ENCODE data around the gene ADAMTS18.

Gene ADAMTS18

DNA sequence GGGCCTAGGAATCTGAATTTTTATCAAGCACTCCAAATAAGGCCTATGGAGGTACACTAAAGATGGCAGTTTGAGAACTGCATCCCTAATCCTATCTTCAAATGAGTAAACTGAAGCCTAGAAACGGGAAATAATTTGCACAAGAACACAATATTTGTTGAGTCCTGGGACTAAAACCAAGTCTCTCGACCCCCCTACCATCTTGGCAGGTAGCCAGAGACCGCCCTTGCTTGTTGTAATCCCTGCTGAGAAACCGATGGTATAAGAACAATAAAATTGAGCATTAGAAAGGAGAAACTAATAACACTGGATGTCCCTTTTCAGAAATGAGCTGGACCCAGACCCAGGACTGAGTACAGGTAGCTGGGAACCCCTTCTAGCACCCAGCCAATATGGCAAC, 24.4 kb downstream of the ADAMTS18 start:
- Histone ChIP-seq H3K4me1 (ENCODE audit: control insufficient read depth, insufficient read depth, low read length) (no peaks in the 10 kb centered on the region), H3K9ac (ENCODE audit: low read depth, low read length) (no peak overlapping the region), H3K27me3 (ENCODE audit: control insufficient read depth, insufficient read depth, low read length) (no peaks in the 10 kb centered on the region), H3K27ac (ENCODE audit: low read depth, low read length) (no peak overlapping the region), H3K4me3 (ENCODE audit: low read depth, low read length) (no peak overlapping the region), H3K36me3 (ENCODE audit: control insufficient read depth, insufficient read depth, low read length) (no peaks in the 10 kb centered on the region), H3K9me3 (ENCODE audit: control insufficient read depth, insufficient read depth, low read length) (no peaks in the 10 kb centered on the region)

DNA sequence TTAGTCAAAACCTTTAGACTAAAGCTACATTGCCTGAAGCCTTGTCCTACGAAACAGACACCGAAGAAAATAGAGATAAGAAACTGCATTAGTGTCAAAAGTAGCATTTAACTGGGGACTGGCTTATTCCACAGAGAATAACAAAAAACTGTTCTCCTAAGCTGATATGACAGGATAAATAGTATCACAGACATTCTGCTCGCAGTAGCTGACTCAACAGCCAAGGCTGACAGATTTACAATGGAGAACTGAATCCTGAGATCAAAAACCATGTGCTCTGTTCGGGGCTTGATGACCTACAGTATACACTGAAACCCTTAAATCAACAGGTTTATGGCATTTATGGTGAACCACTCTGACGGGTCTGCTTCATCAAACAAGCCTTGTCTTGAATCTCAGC, 25.5 kb downstream of the ADAMTS18 start:
- H3K9me3 ChIP-seq (ENCODE audit: control insufficient read depth, insufficient read depth, low read length) = no peaks in the 10 kb centered on the region

DNA sequence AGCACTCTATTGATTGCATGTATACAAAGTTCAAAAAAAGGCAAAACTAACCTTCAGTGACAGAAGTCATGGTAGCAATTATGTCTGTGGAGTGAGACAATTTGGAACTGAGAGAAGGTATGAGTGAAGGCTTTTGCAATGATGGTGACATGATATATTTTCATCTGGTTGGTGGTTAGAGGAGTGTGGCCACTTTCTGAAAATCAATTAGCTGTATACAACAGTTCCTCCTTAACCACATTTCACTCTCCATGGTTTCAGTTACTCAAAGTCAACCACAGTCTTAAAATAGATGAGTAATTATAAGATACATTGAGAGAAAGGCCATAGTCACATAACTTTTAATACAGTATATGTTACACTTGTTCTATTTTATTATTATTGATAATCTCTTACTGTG, 26.2 kb downstream of the ADAMTS18 start:
- no peaks in the 10 kb centered on the region for H3K27me3 ChIP-seq (ENCODE audit: control insufficient read depth, insufficient read depth, low read length)
- H3K9me3 ChIP-seq (ENCODE audit: control insufficient read depth, insufficient read depth, low read length) = no peaks in the 10 kb centered on the region
- H3K4me3 ChIP-seq (ENCODE audit: low read depth, low read length) = no peak overlapping the region
- H3K27ac ChIP-seq (ENCODE audit: low read depth, low read length) = no peak overlapping the region
- H3K9ac ChIP-seq (ENCODE audit: low read depth, low read length) = no peak overlapping the region
- peaks cover 5% of the 10 kb centered on the region for H3K4me1 ChIP-seq (ENCODE audit: control insufficient read depth, insufficient read depth, low read length)
- no peaks in the 10 kb centered on the region for H3K36me3 ChIP-seq (ENCODE audit: control insufficient read depth, insufficient read depth, low read length)

More for the DNA sequence above, 25.5 kb downstream of the ADAMTS18 start:
- Histone ChIP-seq H3K9ac (ENCODE audit: low read depth, low read length) (no peak overlapping the region), H3K4me3 (ENCODE audit: low read depth, low read length) (no peak overlapping the region), H3K4me1 (ENCODE audit: control insufficient read depth, insufficient read depth, low read length) (peaks cover 3% of the 10 kb centered on the region; the same call in 1 of the 2 replicates), H3K36me3 (ENCODE audit: control insufficient read depth, insufficient read depth, low read length) (no peaks in the 10 kb centered on the region), H3K27me3 (ENCODE audit: control insufficient read depth, insufficient read depth, low read length) (no peaks in the 10 kb centered on the region), H3K27ac (ENCODE audit: low read depth, low read length) (no peak overlapping the region)

DNA sequence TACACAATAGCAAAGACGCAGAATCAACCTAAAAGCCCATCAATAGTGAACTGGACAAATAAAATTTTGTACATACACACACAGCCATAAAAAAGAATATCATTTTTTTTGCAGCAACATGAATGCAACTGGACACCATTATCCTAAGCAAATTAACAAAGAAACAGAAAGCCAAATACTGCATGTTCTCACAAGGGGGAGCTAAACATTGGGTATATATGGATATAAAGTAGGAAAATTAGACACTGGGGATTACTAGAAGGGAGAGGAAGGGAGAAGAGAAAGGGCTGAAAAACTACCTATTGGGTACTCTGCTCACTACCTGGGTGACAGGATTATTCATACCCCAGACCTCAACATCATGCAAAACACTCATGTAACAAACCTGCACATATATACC, 28.2 kb downstream of the ADAMTS18 start:
- Histone ChIP-seq H3K4me3 (ENCODE audit: low read depth, low read length) (no peak overlapping the region), H3K9me3 (ENCODE audit: control insufficient read depth, insufficient read depth, low read length) (no peaks in the 10 kb centered on the region), H3K4me1 (ENCODE audit: control insufficient read depth, insufficient read depth, low read length) (peaks cover 9% of the 10 kb centered on the region), H3K9ac (ENCODE audit: low read depth, low read length) (no peak overlapping the region), H3K36me3 (ENCODE audit: control insufficient read depth, insufficient read depth, low read length) (no peaks in the 10 kb centered on the region), H3K27ac (ENCODE audit: low read depth, low read length) (no peak overlapping the region), H3K27me3 (ENCODE audit: control insufficient read depth, insufficient read depth, low read length) (no peaks in the 10 kb centered on the region)

DNA sequence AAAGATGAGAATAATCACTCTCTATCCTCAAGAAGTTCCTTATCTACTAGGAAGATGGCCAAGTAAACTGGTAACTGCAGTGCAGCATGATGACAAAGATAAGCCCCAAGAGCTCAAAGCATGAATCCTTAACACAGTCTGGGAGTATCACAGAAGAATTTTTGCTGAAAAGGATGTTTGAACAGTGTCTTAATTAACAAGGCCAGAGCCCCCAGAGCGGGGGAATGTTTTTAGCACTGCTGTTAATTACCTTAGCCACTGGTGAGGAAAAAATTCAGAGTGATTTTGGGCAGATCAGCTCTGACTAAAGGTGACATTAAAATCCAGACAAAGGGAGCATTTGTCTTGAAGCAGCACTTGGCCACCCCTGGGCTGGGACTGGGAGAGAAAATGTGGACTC, 30.1 kb downstream of the ADAMTS18 start:
- no peaks in the 10 kb centered on the region for H3K36me3 ChIP-seq (ENCODE audit: control insufficient read depth, insufficient read depth, low read length)
- H3K9me3 ChIP-seq (ENCODE audit: control insufficient read depth, insufficient read depth, low read length) = no peaks in the 10 kb centered on the region
- H3K9ac ChIP-seq (ENCODE audit: low read depth, low read length) = no peak overlapping the region
- no peak overlapping the region for H3K27ac ChIP-seq (ENCODE audit: low read depth, low read length)
- no peak overlapping the region for H3K4me3 ChIP-seq (ENCODE audit: low read depth, low read length)
- peaks cover 9% of the 10 kb centered on the region for H3K4me1 ChIP-seq (ENCODE audit: control insufficient read depth, insufficient read depth, low read length)
- H3K27me3 ChIP-seq (ENCODE audit: control insufficient read depth, insufficient read depth, low read length) = no peaks in the 10 kb centered on the region

DNA sequence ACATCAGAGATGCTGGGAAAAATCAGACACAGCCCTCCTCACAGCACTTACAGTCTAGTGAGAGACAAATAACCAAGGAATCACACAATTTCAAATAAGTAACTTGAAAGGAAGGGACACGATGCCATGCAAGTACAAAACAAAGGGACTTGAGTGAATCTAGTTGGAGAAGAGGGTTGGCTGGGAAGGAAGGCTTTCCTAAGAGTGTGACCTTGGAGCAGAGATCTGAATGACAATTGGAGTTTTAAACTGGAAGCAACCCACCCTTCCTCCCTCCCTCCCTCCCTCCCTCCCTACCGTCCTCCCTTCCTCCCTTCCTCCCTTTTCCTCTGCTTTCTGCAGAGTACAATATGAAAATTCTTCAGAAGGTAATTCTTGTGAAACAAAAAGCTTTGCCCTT, 31.1 kb downstream of the ADAMTS18 start:
- Histone ChIP-seq H3K9me3 (ENCODE audit: control insufficient read depth, insufficient read depth, low read length) (no peaks in the 10 kb centered on the region), H3K4me1 (ENCODE audit: control insufficient read depth, insufficient read depth, low read length) (peaks cover 10% of the 10 kb centered on the region), H3K27ac (ENCODE audit: low read depth, low read length) (no peak overlapping the region), H3K9ac (ENCODE audit: low read depth, low read length) (no peak overlapping the region), H3K4me3 (ENCODE audit: low read depth, low read length) (no peak overlapping the region), H3K27me3 (ENCODE audit: control insufficient read depth, insufficient read depth, low read length) (no peaks in the 10 kb centered on the region), H3K36me3 (ENCODE audit: control insufficient read depth, insufficient read depth, low read length) (no peaks in the 10 kb centered on the region)

DNA sequence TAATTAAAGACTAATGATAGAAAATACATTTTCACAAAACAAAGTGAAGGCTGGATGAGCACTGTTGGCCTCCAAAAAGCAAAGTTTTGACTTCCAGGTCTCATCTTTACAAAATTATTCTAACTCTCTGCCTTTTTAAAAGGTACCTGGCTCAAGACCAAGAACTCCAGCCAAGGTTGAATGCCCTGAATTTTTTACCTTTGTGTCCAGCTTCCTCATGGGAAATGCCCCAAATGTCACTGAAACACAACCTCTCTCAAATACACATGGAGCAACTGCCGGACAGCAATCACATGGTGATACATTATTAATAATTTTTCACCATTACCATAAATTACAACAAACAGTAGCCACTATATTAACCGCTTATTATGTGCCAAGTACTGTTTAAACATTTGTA, 32.2 kb downstream of the ADAMTS18 start:
- Histone ChIP-seq H3K36me3 (ENCODE audit: control insufficient read depth, insufficient read depth, low read length) (no peaks in the 10 kb centered on the region), H3K9ac (ENCODE audit: low read depth, low read length) (no peak overlapping the region), H3K9me3 (ENCODE audit: control insufficient read depth, insufficient read depth, low read length) (no peaks in the 10 kb centered on the region), H3K27me3 (ENCODE audit: control insufficient read depth, insufficient read depth, low read length) (no peaks in the 10 kb centered on the region), H3K4me3 (ENCODE audit: low read depth, low read length) (no peak overlapping the region), H3K4me1 (ENCODE audit: control insufficient read depth, insufficient read depth, low read length) (peaks cover 16% of the 10 kb centered on the region), H3K27ac (ENCODE audit: low read depth, low read length) (no peak overlapping the region)

DNA sequence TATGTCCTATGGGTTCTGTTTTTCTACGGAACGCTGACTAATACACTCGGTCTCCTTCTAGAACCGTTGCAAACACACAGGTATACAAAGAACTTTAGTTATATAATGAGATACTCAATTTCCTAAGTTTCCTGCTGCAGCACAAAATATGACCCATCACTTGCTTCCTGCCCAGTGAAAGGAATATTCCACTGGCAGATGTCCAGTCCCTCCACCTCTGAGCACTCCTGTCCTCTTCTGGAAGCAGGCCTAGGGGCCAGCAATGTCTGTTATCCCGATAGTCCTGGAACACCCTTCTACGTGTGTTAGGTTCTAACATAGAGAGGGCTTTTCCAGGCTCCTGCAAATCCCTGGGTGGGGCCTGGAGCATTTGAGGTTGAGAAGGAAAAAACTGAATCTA, 32.7 kb downstream of the ADAMTS18 start:
- no peaks in the 10 kb centered on the region for H3K27me3 ChIP-seq (ENCODE audit: control insufficient read depth, insufficient read depth, low read length)
- no peaks in the 10 kb centered on the region for H3K36me3 ChIP-seq (ENCODE audit: control insufficient read depth, insufficient read depth, low read length)
- no peak overlapping the region for H3K27ac ChIP-seq (ENCODE audit: low read depth, low read length)
- no peak overlapping the region for H3K4me3 ChIP-seq (ENCODE audit: low read depth, low read length)
- H3K9ac ChIP-seq (ENCODE audit: low read depth, low read length) = no peak overlapping the region
- peaks cover 16% of the 10 kb centered on the region for H3K4me1 ChIP-seq (ENCODE audit: control insufficient read depth, insufficient read depth, low read length)
- H3K9me3 ChIP-seq (ENCODE audit: control insufficient read depth, insufficient read depth, low read length) = no peaks in the 10 kb centered on the region

DNA sequence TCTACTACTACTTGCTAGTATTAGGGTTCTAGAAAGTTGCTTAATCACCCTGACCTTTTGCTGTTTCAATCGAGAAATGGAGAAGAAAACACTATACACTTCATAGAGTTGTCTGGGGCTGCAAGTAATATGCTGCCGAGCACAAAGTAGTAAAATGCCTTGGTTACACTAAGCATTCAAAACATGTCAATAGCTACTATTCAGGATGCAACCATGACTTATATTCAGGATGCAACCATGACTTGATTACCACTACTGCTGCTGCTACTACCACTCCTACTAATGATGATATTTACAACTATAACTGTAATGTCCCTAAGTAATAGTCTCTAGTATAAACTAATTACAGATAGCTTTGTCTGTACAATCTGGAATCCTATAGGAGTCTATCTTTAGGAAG, 35.3 kb downstream of the ADAMTS18 start:
- Histone ChIP-seq H3K4me3 (ENCODE audit: low read depth, low read length) (no peak overlapping the region), H3K36me3 (ENCODE audit: control insufficient read depth, insufficient read depth, low read length) (no peaks in the 10 kb centered on the region), H3K4me1 (ENCODE audit: control insufficient read depth, insufficient read depth, low read length) (peaks cover 15% of the 10 kb centered on the region), H3K9ac (ENCODE audit: low read depth, low read length) (no peak overlapping the region), H3K27me3 (ENCODE audit: control insufficient read depth, insufficient read depth, low read length) (no peaks in the 10 kb centered on the region), H3K9me3 (ENCODE audit: control insufficient read depth, insufficient read depth, low read length) (no peaks in the 10 kb centered on the region), H3K27ac (ENCODE audit: low read depth, low read length) (no peak overlapping the region)

DNA sequence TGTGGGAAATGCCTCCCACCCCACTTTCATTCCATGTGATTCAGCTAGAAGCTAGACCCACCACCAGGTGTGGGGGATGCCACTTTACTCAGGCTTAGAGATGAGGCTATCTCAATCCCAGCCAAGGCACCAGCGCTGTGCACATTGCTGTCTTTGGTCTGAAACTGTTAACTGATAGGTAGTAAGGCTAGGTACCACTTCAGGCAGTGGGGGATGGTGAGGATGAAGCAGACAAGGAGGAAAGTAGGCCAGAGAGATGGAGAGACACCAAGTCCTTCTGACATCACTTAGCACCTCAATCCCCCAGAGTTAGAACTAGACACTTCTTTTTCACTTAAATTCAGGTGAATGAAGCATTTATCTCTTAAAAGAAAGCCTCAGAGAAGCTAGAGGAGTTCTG, 35.8 kb downstream of the ADAMTS18 start:
- peaks cover 12% of the 10 kb centered on the region for H3K4me1 ChIP-seq (ENCODE audit: control insufficient read depth, insufficient read depth, low read length)
- no peaks in the 10 kb centered on the region for H3K36me3 ChIP-seq (ENCODE audit: control insufficient read depth, insufficient read depth, low read length)
- H3K4me3 ChIP-seq (ENCODE audit: low read depth, low read length) = no peak overlapping the region
- H3K9me3 ChIP-seq (ENCODE audit: control insufficient read depth, insufficient read depth, low read length) = no peaks in the 10 kb centered on the region
- H3K27ac ChIP-seq (ENCODE audit: low read depth, low read length) = no peak overlapping the region
- H3K27me3 ChIP-seq (ENCODE audit: control insufficient read depth, insufficient read depth, low read length) = no peaks in the 10 kb centered on the region
- H3K9ac ChIP-seq (ENCODE audit: low read depth, low read length) = no peak overlapping the region

DNA sequence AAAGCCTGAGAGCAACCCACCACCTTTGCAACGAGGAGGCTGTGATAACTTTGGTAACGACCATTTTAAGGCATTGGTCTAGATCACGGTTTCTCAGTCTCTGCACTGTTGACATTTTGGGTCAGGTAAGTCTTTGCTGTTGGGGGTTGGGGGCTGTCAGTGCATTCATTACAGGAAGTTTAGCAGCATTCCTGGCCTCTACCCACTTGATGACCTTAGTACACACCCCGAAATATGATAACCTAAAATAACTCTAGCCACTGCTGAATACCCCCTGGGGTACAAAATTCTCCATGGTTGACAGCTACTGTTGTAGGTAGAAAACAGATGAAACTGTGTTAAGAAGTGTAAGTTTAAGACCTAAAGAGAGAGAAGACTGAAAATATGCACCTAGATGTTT, 36.3 kb downstream of the ADAMTS18 start:
- Histone ChIP-seq H3K36me3 (ENCODE audit: control insufficient read depth, insufficient read depth, low read length) (no peaks in the 10 kb centered on the region), H3K4me3 (ENCODE audit: low read depth, low read length) (no peak overlapping the region), H3K27me3 (ENCODE audit: control insufficient read depth, insufficient read depth, low read length) (no peaks in the 10 kb centered on the region), H3K4me1 (ENCODE audit: control insufficient read depth, insufficient read depth, low read length) (peaks cover 10% of the 10 kb centered on the region), H3K9me3 (ENCODE audit: control insufficient read depth, insufficient read depth, low read length) (no peaks in the 10 kb centered on the region), H3K9ac (ENCODE audit: low read depth, low read length) (no peak overlapping the region), H3K27ac (ENCODE audit: low read depth, low read length) (no peak overlapping the region)

DNA sequence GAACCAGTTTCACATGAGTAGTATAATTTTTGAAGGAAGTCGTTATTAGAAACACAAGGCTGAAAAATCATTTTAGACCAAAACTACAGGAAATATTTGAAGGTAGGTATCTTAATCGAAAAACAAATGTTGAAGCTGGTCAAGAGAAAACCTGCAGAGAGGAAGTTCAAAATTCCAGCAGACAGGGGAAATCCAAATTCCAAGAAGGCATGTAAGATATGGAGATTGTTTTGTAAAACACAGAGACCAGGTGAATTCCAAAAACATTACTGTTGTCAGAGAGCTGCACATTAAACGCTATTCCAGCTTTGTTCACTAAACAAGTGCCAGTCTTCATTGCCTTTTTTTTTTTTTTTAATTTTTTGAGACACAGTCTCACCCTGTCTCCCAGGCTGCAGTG, 38.4 kb downstream of the ADAMTS18 start:
- H3K36me3 ChIP-seq (ENCODE audit: control insufficient read depth, insufficient read depth, low read length) = no peaks in the 10 kb centered on the region
- no peaks in the 10 kb centered on the region for H3K27me3 ChIP-seq (ENCODE audit: control insufficient read depth, insufficient read depth, low read length)
- H3K9ac ChIP-seq (ENCODE audit: low read depth, low read length) = no peak overlapping the region
- peaks cover 11% of the 10 kb centered on the region for H3K4me1 ChIP-seq (ENCODE audit: control insufficient read depth, insufficient read depth, low read length)
- no peak overlapping the region for H3K4me3 ChIP-seq (ENCODE audit: low read depth, low read length)
- no peaks in the 10 kb centered on the region for H3K9me3 ChIP-seq (ENCODE audit: control insufficient read depth, insufficient read depth, low read length)
- no peak overlapping the region for H3K27ac ChIP-seq (ENCODE audit: low read depth, low read length)

All from HUES48 (cell line).